Effector memory CD8-positive, alpha-beta T cell (primary cell): ENCODE data around the gene ST6GAL1.
A peak's percentile ranks its signal among the peaks of the same experiment; 100 is the strongest.
"Not testable (repeated sequence)": the region's sequence is repeated elsewhere in the genome, so short reads cannot be mapped to it uniquely, and the experiment has no call there.

Experiments used
- ATAC-seq: fragments of 150-1000 bp; cut with Tn5 transposase; replicated peaks from 2 replicates; pipeline ENCODE4 v1.10.0; 2021; ENCODE audit warnings: mild to moderate bottlenecking, moderate library complexity
- DNase-seq, 3 experiments: peaks; one replicate each; pipeline ENCODE4 v3.0.0; 2021
- H3K27ac Mint-ChIP-seq, 2 donors: one replicate each; pipeline ENCODE4 v1.8.0; 2022; ENCODE audit warnings: mild to moderate bottlenecking in 2 of 2, mixed read lengths in 2 of 2, moderate library complexity in 2 of 2
- H3K27me3 Mint-ChIP-seq, 2 donors: one replicate each; pipeline ENCODE4 v1.8.0; 2022; ENCODE audit warnings: mixed read lengths in 2 of 2
- H3K36me3 Mint-ChIP-seq: one replicate; pipeline ENCODE4 v1.8.0; 2022; ENCODE audit warnings: mild to moderate bottlenecking, moderate library complexity, mixed read lengths; ENCODE audit not compliant: insufficient read depth
- H3K4me1 Mint-ChIP-seq, 2 donors: one replicate each; pipeline ENCODE4 v1.8.0; 2022; ENCODE audit warnings: low read depth in 2 of 2, mixed read lengths in 2 of 2
- H3K4me3 Mint-ChIP-seq, 2 donors: one replicate each; pipeline ENCODE4 v1.8.0; 2022; ENCODE audit warnings: mild to moderate bottlenecking in 2 of 2, mixed read lengths in 2 of 2, moderate library complexity in 2 of 2
- H3K9me3 Mint-ChIP-seq, 2 donors: one replicate each; pipeline ENCODE4 v1.8.0; 2022; ENCODE audit warnings: mixed read lengths in 2 of 2

The ST6GAL1 gene

DNA sequence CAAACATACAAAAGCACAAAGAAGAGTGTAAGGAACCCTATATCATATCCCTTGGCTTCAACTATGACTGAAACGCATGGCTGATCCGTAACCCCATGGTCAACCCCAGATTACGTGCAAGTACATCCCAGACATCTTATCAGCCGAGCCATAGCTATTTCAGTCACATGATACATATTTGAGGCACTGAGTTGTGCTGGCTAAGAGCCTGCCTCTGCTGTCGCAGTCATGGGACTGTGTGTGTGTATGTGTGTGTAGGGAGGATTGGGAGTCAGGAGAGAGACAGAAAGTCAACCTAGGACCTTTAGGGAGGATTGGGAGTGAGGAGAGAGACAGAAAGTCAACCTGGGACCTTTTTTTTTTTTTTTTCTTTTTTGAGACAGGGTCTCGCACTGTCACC lies 8.4 kb downstream of the ST6GAL1 start:
- no peak for ATAC-seq
- peak overlapping the region; percentile 44 to 70 for H3K27ac Mint-ChIP-seq
- H3K4me3 Mint-ChIP-seq, result no peak overlapping the region
- no peaks in the 10 kb centered on the region for H3K9me3 Mint-ChIP-seq
- H3K4me1 Mint-ChIP-seq, result peaks cover 46 to 70% of the 10 kb centered on the region in 2 donors
- H3K36me3 Mint-ChIP-seq, result peaks cover 58% of the 10 kb centered on the region
- no peaks in the 10 kb centered on the region for H3K27me3 Mint-ChIP-seq
- no peak for DNase-seq

DNA sequence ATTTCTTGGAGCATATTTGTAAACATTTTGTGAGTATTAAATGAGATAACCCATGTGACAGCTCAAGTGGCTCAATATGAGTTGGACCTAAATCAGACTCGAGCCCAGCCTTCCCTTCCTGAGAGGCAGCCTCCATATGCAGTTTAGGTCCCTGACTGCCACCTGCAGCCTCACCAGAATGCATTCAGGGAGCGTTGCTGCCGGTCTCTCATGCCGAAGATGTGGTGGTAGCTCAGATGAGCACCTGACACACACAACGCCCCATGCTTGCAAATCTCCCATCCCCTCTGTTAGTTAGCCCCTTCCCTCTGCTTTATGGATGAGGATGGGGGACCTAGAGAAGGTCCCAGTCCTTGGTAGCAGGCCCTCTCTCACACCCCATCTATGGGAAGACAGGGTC lies 9.2 kb downstream of the ST6GAL1 start:
- ATAC-seq (no peak), DNase-seq (no peak)
- no peaks in the 10 kb centered on the region for H3K27me3 Mint-ChIP-seq
- peak overlapping the region in 1 of 2 donors; percentile 88 for H3K27ac Mint-ChIP-seq
- no peaks in the 10 kb centered on the region for H3K9me3 Mint-ChIP-seq
- H3K4me1 Mint-ChIP-seq, result peaks cover 48 to 73% of the 10 kb centered on the region in 2 donors
- H3K36me3 Mint-ChIP-seq, result peaks cover 61% of the 10 kb centered on the region
- H3K4me3 Mint-ChIP-seq, result peak overlapping the region in 1 of 2 donors; percentile 1

DNA sequence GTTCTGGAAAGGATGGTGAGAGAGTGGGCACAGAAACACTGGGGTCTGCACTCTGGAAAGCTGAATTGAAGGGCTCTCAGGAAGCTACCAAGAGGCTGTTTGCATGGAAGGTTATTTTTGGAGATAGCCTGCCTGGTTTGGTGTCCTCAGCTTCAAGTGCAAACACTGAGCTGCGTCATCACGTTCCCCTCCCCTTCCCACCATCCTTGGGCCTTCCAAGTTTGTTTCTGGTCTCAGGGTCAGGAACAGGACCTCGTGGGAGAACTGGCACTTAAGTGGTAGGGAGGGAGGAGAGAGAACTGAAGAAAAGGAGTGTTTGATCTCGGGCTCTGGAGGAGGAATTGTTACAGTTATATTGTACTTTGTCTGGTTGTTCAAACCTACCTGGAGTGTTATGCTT lies 10.6 kb downstream of the ST6GAL1 start:
- no peak for DNase-seq
- Mint-ChIP-seq H3K27me3 (no peaks in the 10 kb centered on the region), H3K9me3 (no peaks in the 10 kb centered on the region), H3K27ac (peak overlapping the region; percentile 3 to 88), H3K36me3 (peaks cover 62% of the 10 kb centered on the region), H3K4me1 (peaks cover 48 to 72% of the 10 kb centered on the region in 2 donors), H3K4me3 (peak overlapping the region in 1 of 2 donors; percentile 7)
- no peak for ATAC-seq

DNA sequence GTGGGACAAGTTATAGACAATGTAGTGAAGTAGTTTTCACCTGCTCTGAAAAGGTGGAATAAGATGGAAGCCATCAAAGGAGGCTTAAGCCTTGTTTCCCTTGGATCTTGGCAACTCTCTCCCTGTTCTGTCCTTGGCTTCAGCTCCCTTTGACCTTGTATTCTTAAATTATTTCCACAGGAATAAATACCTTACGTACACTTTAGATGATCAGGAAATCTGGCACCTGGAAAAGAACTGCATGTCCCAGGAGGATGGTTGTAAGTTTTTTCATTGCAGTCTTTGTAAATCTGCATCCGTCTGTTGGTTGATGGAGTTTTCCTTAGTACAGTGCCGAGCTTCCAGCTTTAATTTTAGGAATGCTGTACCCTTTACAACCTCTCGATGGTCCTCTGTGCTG lies 11.8 kb downstream of the ST6GAL1 start:
- no peaks in the 10 kb centered on the region for H3K27me3 Mint-ChIP-seq
- ATAC-seq (no peak), DNase-seq (no peak)
- peaks cover 52 to 73% of the 10 kb centered on the region in 2 donors for H3K4me1 Mint-ChIP-seq
- peaks cover 54% of the 10 kb centered on the region for H3K36me3 Mint-ChIP-seq
- H3K4me3 Mint-ChIP-seq, result no peak overlapping the region
- H3K27ac Mint-ChIP-seq, result no peak overlapping the region
- no peaks in the 10 kb centered on the region for H3K9me3 Mint-ChIP-seq

DNA sequence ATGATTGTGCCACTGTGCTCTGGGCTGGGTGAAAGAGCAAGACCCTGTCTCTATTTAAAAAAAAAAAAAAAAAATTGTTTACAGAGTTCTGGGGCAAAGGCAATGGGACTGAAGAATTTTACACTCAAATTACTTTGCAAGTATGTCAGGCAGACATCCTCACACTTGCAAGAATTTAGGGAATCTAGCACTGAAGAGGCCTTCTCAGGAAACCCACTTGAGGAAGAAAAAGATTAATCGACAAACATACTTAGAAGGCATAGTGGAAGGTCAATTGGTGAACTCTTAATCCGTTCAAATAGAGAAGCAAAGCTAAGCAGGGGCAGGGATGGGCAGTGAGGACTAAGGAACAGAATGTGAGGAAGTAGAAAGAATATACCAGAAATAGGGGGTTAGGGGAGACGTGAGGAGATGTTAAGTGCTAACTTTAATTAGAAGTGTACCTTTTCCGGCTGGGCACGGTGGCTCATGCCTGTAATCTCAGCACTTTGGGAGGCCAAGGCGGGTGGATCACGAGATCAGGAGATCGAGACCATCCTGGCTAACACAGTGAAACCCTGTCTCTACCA lies 15.0 kb downstream of the ST6GAL1 start:
- ATAC-seq (no peak), DNase-seq (no peak)
- H3K27me3 Mint-ChIP-seq, result no peaks in the 10 kb centered on the region
- no peak overlapping the region for H3K4me3 Mint-ChIP-seq
- H3K27ac Mint-ChIP-seq, result peak overlapping the region in 1 of 2 donors; percentile 42
- H3K9me3 Mint-ChIP-seq, result no peaks in the 10 kb centered on the region
- peaks cover 47% of the 10 kb centered on the region for H3K36me3 Mint-ChIP-seq
- H3K4me1 Mint-ChIP-seq, result peaks cover 60 to 77% of the 10 kb centered on the region in 2 donors

DNA sequence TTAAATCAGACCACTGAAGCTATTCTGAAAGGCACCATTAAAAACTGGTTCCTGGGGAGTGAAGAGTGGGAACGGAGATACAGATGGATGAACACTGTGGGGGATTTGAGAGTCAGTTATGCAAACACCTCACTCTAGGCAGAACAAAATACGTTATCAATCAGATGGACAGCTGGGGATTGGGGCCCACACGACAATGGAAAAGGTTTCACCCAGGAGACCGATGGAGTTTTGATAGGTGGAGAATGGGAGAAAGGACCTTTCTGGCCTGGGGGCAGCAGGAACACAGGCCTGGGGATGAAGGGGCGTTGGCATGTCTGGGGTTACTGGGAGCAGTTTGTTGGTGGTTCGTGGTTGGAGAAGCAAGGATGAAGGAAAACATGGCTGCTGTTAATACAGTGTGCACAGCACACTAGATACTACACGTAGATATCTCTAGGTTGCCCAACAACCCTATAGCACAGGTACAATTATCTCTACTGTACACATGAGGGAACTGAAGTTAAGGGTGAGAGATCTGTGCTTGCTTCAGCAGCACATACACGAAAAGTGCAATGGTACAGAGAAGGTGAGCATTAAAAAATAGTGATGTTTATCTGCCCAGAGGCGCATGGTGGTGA lies 16.5 kb downstream of the ST6GAL1 start:
- Mint-ChIP-seq H3K27me3 (no peaks in the 10 kb centered on the region), H3K27ac (peak overlapping the region; percentile 1 to 67), H3K36me3 (peaks cover 36% of the 10 kb centered on the region), H3K4me1 (peaks cover 61 to 74% of the 10 kb centered on the region in 2 donors), H3K9me3 (no peaks in the 10 kb centered on the region), H3K4me3 (peak overlapping the region in 1 of 2 donors; percentile 1)
- no peak for DNase-seq
- no peak for ATAC-seq

DNA sequence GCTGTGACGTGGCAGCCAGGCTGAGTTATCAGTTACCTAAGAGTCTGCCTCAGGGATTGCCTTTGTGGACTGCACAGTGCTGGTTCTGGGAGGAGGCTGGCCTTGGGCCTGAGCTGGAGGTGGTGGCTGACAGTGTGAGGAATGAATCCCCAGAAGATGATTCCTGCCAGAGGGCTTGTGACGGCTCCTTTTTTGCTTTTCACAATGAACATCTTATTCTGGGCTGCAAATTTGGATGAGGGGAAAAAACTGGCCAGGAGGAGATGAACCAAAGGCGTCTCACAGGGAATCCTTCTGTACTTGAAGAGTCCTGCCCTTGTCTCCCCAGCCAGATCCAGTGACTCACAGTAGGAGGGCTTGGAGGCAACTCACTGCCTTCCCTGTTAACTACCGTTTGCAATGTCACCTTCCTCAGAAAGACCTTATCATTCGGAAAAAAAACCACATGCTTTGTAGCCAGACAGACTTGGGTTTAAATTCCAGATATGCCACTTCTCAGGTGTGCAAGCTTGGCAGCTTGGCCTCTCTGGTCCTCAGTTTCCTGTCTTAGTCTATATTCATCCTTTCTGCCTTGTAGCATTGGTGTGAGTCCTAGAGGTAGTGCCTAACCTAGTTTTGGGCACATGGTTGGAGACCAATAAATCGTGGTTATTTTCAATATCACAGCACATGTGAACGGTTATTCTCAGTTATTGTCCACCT lies 19.1 kb downstream of the ST6GAL1 start:
- no peaks in the 10 kb centered on the region for H3K27me3 Mint-ChIP-seq
- H3K36me3 Mint-ChIP-seq, result peaks cover 18% of the 10 kb centered on the region
- H3K4me3 Mint-ChIP-seq, result peak overlapping the region in 1 of 2 donors; percentile 21
- no peak for DNase-seq
- H3K9me3 Mint-ChIP-seq, result no peaks in the 10 kb centered on the region
- H3K27ac Mint-ChIP-seq, result peak overlapping the region; percentile 52 to 86
- H3K4me1 Mint-ChIP-seq, result peaks cover 74 to 79% of the 10 kb centered on the region in 2 donors
- no peak for ATAC-seq

DNA sequence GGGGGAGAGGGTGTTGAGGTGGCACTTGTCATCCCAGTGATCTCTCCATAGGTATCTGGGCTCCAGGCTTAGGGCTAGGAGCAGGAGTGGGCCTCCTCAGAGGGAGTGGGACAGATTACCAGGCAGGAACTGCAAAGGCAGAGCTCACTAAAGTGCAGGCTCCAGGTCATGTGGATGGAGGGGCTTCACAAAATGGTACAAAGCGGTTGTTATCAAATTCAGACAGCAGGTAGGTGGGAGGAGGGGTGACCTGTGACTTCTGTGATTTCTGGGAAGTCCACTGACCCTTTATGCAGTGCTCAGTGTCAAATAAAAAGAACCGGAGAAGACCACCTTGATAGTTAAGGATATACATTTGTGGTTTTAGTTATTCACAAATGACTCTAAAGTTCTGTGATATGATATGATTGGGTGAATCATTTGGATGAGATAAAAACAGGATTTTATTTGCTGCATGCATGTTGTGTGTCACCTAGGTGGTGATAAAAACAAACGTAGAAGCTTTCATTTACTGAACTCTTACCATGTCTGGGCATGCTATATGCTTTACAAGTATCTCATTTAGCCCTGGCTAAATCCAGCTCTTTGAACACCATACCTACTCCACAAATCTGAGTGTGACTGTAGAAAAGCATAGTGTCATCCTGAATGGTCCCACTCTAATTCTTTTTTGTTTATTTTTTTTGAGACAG lies 20.2 kb downstream of the ST6GAL1 start:
- Mint-ChIP-seq H3K36me3 (peaks cover 13% of the 10 kb centered on the region), H3K27ac (peak overlapping the region in 1 of 2 donors; percentile 86), H3K27me3 (no peaks in the 10 kb centered on the region), H3K4me3 (peak overlapping the region; percentile 21 to 33), H3K4me1 (peaks cover 79 to 82% of the 10 kb centered on the region in 2 donors), H3K9me3 (no peaks in the 10 kb centered on the region)
- DNase-seq, result no peak
- ATAC-seq, result no peak

DNA sequence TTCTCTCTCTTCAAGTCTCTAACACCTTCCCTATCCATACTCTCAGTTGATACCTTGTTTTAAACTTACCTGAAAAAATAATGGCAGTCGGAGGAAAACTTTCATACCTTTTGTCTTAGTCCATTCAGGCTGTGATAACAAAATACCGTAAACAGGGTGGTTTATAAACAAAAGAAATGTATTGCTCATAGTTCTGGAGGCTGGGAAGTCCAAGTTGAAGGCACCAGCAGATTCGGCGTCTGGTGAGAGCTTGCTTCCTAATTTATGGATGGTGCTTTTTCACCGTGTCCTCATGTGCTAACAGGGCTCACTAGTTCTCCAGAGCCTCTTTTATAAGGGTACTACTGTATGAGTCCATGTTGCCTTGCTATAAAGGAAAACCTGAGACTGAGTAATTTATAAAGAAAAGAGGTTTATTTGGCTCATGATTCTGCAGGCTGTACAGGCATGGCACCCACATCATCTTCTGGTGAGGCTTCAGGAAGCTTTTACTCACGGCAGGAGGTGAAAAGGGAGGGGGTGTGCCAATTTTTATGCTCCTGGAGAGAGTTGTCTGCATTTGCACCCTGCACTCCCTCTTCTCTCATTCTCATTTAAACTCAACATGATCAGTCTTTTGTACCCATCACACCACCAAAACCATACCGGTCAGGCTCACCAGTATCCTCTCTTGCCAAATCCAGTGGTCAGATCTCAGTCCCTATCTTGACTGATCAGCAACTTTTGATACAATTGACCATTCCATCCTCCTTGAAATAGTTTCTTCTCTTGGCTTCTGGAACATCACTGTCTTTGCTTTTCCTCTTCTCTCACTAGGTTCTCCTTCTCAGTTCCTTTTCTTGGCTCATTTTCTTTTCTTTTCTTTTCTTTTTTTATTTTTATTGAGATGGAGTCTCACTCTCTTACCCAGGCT lies 21.6 kb downstream of the ST6GAL1 start:
- peak overlapping the region; percentile 54 to 63 for H3K4me3 Mint-ChIP-seq
- H3K27ac Mint-ChIP-seq, result peak overlapping the region; percentile 70 to 89
- ATAC-seq (no peak), DNase-seq (no peak)
- peaks cover 13% of the 10 kb centered on the region for H3K36me3 Mint-ChIP-seq
- no peaks in the 10 kb centered on the region for H3K9me3 Mint-ChIP-seq
- peaks cover 85 to 88% of the 10 kb centered on the region in 2 donors for H3K4me1 Mint-ChIP-seq
- no peaks in the 10 kb centered on the region for H3K27me3 Mint-ChIP-seq

DNA sequence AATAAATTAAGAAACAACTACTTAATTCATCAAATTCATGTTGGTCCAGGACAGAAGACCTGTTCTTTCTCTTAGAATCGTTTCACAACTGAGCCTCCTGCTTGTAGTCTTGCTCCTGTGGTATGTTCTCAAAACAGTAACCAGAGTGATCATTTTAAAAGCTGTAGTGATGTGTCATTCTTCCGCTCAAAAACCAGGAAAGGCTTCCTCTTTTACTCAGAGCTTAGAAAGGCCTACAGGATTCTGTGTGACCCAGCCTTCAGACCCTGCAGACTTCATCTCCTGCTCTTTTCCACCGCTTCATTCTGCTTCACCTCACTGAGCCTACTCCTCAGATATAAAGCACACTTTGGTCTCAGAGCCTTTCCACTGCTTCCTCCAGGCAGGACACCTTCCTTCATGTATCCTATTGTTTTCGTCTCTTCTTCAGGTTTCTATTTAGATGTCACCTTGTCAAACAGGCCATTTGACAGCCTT lies 22.7 kb downstream of the ST6GAL1 start:
- Mint-ChIP-seq H3K27me3 (no peaks in the 10 kb centered on the region), H3K36me3 (peaks cover 20% of the 10 kb centered on the region), H3K27ac (peak overlapping the region; percentile 70 to 89), H3K9me3 (no peaks in the 10 kb centered on the region), H3K4me3 (peak overlapping the region; percentile 54 to 63), H3K4me1 (peaks cover 82 to 90% of the 10 kb centered on the region in 2 donors)
- DNase-seq, result no peak
- peak; percentile 31 for ATAC-seq

DNA sequence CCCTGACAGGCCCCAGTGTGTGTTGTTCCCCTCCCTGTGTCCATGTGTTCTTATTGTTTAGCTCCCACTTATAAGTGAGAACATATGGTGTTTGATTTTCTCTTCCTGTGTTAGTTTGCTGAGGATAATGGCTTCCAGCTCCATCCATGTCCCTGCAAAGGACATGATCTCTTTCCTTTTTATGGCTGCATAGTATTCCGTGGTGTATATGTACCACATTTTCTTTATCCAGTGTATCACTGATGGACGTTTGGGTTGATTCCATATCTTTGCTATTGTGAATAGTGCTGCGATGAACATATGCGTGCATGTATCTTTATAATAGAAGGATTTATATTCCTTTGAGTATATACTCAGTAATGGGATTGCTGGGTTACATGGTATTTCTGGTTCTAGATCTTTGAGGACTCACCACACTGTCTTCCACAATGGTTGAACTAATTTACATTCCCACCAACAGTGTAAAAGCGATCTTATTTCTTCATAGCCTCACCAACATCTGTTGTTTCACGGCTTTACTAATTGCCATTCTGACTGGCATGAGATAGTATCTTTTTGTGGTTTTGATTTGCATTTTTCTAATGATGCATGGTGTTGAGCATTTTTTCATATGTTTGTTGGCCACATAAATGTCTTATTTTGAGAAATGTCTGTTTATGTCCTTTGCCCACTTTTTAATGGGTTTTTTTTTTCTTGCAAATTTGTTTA lies 23.8 kb downstream of the ST6GAL1 start:
- peaks cover 16% of the 10 kb centered on the region for H3K36me3 Mint-ChIP-seq
- peaks cover 75 to 86% of the 10 kb centered on the region in 2 donors for H3K4me1 Mint-ChIP-seq
- not testable (repeated sequence) for DNase-seq, H3K9me3 Mint-ChIP-seq, H3K27me3 Mint-ChIP-seq
- H3K27ac Mint-ChIP-seq, result peak overlapping the region; percentile 10 to 89
- peak; percentile 58 for ATAC-seq
- H3K4me3 Mint-ChIP-seq, result peak overlapping the region; percentile 17 to 72
